Measurements from ENCODE around the gene CYB5A.

DNA sequence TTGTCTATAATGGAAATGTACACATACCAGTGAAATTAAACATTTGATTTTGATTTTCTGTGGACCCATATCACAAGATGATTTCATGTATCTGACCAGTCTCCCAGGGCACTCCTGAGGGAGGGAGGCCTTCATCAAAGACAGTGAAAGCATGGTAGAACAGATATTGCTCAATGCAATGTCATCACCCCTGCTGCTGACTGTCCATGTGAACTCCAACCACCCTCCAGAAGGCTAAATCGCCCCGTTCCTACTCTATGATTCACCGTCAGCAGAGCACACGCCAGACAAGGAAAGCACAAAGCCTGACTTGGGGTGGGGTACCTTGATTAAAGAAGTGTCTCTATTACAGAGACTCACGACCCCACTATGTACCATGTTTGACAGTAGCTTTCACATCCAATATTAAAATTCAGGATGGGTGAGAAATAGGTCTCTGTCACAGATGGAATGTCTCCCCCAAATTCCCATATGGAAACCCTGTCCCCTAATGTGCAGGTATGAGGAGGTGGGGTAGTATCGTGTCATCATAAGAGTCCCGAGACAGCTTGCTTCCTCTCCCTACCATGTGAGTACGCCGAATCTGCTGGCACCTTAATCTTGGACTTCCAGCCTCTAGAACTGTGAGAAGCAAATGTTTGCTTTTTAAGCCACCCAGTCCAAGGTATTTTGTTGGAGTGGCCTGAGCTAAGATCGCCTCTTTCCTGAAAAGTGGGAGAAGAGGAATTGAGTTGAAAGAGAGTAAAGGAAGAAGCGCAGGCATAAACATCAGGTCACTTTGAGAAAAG, 42.4 kb downstream of the CYB5A start:
- TF ChIP-seq, protein P1, sequence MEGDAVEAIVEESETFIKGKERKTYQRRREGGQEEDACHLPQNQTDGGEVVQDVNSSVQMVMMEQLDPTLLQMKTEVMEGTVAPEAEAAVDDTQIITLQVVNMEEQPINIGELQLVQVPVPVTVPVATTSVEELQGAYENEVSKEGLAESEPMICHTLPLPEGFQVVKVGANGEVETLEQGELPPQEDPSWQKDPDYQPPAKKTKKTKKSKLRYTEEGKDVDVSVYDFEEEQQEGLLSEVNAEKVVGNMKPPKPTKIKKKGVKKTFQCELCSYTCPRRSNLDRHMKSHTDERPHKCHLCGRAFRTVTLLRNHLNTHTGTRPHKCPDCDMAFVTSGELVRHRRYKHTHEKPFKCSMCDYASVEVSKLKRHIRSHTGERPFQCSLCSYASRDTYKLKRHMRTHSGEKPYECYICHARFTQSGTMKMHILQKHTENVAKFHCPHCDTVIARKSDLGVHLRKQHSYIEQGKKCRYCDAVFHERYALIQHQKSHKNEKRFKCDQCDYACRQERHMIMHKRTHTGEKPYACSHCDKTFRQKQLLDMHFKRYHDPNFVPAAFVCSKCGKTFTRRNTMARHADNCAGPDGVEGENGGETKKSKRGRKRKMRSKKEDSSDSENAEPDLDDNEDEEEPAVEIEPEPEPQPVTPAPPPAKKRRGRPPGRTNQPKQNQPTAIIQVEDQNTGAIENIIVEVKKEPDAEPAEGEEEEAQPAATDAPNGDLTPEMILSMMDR (IDR thresholded peaks at IDR 0.05) = no peak
- TF ChIP-seq POLR2A (IDR thresholded peaks at IDR 0.05) = no peak
